Neuron (in vitro differentiated cells): ENCODE measurements around the gene GSTM1.
"Not testable (repeated sequence)": the region's sequence is repeated elsewhere in the genome, so short reads cannot be mapped to it uniquely, and the experiment has no call there.

ENCODE experiments used
- H2AFZ ChIP-seq: one replicate; pipeline ENCODE4 v1.6.1; 2013; ENCODE audit warnings: low read depth, mild to moderate bottlenecking, inconsistent platforms, low read length, moderate library complexity
- H3K27me3 ChIP-seq: one replicate; pipeline ENCODE4 v1.6.1; 2013; ENCODE audit warnings: low read length; ENCODE audit not compliant: insufficient read depth
- H3K36me3 ChIP-seq: one replicate; pipeline ENCODE4 v1.6.1; 2013; ENCODE audit warnings: low read length; ENCODE audit not compliant: insufficient read depth
- H3K4me1 ChIP-seq: one replicate; pipeline ENCODE4 v1.6.1; 2013; ENCODE audit warnings: low read length; ENCODE audit not compliant: insufficient read depth
- H3K4me3 ChIP-seq: 2 replicates; pipeline ENCODE4 v1.5.1; 2013; ENCODE audit warnings: mild to moderate bottlenecking, low read length, moderate library complexity
- H3K9me3 ChIP-seq: one replicate; pipeline ENCODE4 v1.6.1; 2013; ENCODE audit warnings: low read length

Gene GSTM1

DNA sequence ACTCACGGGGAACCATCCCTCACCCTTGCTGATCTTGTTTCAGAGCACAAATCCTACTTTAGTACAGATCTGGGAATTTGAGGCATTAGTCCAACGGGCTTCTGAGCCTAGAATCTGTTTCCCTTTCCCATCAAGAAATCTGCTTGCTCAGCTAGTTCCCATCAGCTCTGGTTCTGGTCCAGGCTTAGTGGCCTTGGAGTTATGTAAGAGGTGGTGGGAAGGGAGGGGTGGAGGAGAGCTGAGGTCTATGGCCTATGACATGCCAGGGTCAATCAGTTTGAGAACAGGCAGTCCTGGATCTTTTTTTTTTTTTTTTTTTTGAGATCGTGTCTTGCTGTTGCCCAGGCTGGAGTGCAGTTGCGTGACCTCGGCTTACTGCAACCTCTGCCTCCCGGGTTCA lies 4.1 kb downstream of the GSTM1 start:
- H2AFZ ChIP-seq = no peak overlapping the region
- H3K9me3 ChIP-seq = no peaks in the 10 kb centered on the region
- H3K4me1 ChIP-seq = no peaks in the 10 kb centered on the region
- no peaks in the 10 kb centered on the region for H3K27me3 ChIP-seq
- no peaks in the 10 kb centered on the region for H3K36me3 ChIP-seq
- H3K4me3 ChIP-seq = no peak overlapping the region

DNA sequence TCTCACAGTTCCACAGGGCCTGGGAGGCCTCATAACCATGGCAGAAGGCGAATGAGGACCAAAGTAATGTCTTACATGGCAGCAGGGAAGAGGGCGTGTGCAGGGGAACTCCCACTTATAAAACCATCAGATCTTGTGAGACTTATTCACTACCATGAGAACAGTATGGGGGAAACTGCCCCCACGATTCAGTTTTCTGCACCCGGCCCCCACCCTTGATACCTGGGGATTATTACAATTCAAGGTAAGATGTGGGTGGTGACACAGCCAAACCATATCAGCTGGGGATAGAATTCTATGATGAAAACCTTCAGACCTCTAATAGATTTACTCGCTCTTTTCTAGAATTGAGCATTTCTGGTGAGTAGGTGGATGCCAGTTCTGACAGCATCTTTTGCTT lies 6.8 kb downstream of the GSTM1 start:
- not testable (repeated sequence) for H3K36me3 ChIP-seq, H3K27me3 ChIP-seq, H2AFZ ChIP-seq, H3K4me1 ChIP-seq, H3K9me3 ChIP-seq, H3K4me3 ChIP-seq

DNA sequence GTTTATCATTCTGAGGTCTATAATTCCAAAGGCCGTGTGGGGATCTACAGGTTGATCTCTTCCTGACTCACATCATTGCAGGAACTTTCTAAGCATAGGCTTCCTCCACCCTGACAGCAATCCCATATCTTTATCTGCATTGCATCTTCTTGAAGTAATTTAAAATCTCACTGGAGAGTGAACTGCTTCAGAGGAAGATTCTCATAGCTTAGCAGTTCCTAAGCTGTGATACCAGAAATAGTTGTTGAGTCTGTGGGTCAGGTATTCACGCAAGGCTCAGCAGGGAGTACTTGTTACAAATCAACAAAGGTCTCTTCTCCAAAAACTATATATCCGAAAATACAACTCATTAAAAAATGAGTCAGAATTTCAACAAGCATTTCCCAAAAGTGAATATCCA lies 7.5 kb downstream of the GSTM1 start:
- H3K36me3 ChIP-seq, H3K9me3 ChIP-seq, H3K4me1 ChIP-seq, H3K27me3 ChIP-seq, H2AFZ ChIP-seq, H3K4me3 ChIP-seq: not testable (repeated sequence)

DNA sequence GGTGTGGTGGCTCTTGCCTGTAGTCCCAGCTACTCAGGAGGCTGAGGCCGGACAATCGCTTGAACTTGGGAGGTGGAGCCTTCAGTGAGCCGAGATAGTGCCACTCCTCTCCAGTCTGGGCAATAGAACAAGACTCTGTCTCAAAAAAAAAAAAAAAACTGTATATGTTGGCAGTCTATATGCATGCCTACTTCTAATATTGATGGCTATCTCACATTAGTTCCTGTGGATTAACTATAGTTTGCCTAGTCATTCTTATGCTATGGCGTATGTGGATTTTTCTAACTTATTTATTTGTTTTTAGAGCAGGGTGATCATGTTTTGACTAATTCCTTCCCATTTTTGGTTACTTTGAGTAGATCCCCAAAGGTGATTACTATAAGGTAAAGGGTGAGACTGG lies 9.4 kb downstream of the GSTM1 start:
- Histone ChIP-seq H3K36me3 (no peaks in the 10 kb centered on the region), H3K4me1 (no peaks in the 10 kb centered on the region), H3K27me3 (no peaks in the 10 kb centered on the region), H3K9me3 (no peaks in the 10 kb centered on the region), H3K4me3 (no peak overlapping the region), H2AFZ (no peak overlapping the region)

DNA sequence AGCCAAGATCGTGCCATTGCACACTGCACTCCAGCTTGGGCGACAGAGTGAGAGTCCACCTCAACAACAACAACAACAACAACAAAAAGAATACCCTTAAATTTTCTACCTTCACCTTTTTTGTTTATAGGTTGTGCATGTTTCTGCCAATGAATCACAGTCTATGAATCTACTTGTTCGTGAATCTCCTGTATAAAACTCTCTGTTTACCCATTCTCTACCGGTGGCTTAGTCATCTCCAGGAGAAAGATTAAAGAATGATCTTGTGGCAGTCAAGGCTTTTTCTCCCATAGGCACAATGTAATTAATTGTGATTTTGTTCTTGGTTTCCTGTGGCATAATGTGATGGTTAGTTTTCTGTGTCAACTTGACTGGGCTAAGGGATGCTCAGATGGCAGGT lies 10.2 kb downstream of the GSTM1 start:
- H3K36me3 ChIP-seq, H2AFZ ChIP-seq, H3K27me3 ChIP-seq, H3K9me3 ChIP-seq, H3K4me3 ChIP-seq, H3K4me1 ChIP-seq: not testable (repeated sequence)

DNA sequence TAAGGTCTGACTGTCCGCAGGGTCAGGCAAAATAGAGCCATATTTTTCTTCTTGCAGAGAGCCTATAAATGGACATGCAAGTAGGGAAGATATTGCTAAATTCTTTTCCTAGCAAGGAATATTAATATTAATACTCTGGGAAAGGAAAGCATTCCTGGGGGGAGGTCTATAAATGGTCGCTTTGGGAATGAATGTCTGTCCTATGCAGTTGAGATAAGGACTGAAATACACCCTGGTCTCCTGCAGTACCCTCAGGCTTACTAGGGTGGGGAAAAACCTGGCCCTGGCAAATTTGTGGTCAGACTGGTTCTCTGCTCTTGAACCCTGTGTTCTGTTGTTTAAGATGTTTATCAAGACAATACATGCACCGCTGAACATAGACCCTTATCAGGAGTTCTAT lies 15.3 kb downstream of the GSTM1 start:
- not testable (repeated sequence) for H3K27me3 ChIP-seq, H2AFZ ChIP-seq, H3K9me3 ChIP-seq, H3K4me3 ChIP-seq, H3K4me1 ChIP-seq, H3K36me3 ChIP-seq

DNA sequence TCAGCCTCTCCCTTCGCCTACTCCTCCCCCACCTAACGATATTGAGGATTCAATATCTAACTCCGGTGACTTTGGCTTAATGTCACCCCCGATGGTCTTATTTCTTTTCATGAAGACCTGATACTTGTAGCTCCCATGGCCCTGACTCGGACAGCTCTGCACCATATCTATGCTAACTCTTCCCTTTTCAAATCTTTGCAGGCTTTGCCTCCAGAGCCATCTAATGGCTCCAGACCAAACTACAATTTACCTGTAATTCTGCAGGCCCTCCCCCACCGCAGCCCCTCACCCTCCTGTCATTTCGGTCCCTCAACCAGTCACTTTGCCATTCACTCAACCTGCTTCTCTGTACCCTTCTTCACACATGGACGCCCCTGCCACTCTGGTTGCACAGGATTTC lies 16.6 kb downstream of the GSTM1 start:
- Histone ChIP-seq H3K36me3 (no peaks in the 10 kb centered on the region), H2AFZ (no peak overlapping the region), H3K9me3 (no peaks in the 10 kb centered on the region), H3K4me1 (no peaks in the 10 kb centered on the region), H3K27me3 (no peaks in the 10 kb centered on the region), H3K4me3 (no peak overlapping the region)

DNA sequence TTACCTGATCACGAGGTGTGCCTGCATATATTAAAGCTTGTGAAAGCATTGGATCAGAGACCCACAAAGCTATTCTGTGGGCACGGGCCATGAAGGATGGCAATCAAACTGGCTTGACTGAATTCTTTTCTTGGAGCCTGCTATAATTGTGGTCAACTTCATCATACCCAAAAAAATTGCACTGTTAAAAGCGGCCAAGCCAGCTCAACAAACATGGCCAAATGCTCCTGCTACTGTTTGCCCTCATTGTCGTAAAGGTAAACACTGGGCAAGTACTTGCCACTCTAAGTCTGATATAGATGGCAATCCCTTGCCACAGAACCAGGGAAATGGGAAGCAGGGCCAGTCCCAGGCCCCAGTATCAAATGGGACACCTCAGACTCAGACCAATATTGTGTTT lies 17.8 kb downstream of the GSTM1 start:
- no peaks in the 10 kb centered on the region for H3K4me1 ChIP-seq
- no peaks in the 10 kb centered on the region for H3K9me3 ChIP-seq
- H3K36me3 ChIP-seq = no peaks in the 10 kb centered on the region
- H2AFZ ChIP-seq = no peak overlapping the region
- no peaks in the 10 kb centered on the region for H3K27me3 ChIP-seq
- H3K4me3 ChIP-seq = no peak overlapping the region

DNA sequence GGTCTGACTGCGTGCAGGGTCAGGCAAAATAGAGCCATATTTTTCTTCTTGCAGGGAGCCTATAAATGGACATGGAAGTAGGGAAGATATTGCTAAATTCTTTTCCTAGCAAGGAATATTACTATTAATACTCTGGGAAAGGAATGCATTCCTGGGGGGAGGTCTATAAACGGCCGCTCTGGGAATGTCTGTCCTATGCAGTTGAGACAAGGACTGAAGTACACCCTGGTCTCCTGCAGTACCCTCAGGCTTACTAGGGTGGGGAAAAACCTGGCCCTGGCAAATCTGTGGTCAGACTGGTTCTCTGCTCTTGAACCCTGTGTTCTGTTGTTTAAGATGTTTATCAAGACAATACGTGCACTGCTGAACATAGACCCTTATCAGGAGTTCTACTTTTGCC lies 21.3 kb downstream of the GSTM1 start:
- not testable (repeated sequence) for H3K27me3 ChIP-seq, H3K4me3 ChIP-seq, H2AFZ ChIP-seq, H3K4me1 ChIP-seq, H3K9me3 ChIP-seq, H3K36me3 ChIP-seq

DNA sequence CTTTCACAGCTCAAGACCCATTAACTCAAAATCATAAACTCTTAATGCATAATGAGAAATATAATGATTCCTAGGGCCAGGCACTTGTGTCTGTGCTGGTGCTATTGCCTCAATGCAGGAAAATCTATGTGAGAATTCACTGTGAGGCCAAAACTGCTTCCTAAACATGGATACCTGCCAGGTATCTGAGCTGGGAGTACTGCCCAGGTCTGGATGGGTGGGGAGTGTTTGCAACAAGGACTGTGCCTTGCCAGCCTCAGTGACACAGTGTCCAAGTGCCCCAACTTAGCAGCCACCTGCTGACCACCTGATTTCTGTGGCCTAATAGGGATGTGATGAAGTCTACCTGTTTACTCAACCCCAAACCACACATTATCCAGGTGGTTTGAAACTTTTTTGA lies 22.2 kb downstream of the GSTM1 start:
- not testable (repeated sequence) for H3K36me3 ChIP-seq, H3K9me3 ChIP-seq, H3K4me3 ChIP-seq, H2AFZ ChIP-seq, H3K27me3 ChIP-seq, H3K4me1 ChIP-seq

DNA sequence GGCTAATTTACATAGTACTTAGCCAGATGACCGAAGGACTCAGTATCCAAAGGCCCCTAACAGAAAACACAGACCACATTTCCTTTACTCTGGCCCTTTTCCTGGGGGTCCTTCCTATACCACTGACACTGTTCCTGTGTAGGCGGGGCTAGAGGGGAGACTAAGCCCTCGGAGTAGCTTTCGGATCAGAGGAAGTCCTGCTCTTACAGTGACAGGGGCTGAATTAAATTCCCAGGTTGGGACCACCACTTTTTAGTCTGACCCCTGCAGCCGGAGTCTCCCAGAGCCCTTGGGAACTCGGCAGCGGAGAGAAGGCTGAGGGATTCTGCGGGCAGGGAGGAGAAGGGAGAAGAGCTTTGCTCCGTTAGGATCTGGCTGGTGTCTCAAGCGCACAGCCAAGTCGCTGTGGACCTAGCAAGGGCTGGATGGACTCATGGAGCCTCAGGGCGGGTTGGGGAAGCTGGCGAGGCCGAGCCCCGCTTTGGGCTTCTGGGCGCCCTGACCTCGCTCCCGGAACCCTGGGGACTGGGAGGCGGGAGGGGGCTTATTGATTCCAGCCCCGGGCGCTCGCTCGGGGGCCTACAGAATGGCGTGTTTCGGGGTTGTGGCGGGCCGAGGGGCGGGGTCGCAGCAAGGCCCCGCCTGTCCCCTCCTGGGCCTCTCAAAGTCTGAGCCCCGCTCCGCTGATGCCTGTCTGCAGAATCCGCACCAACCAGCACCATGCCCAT lies 24.1 kb downstream of the GSTM1 start, which contains the start of gene GSTM5:
Gene GSTM5, plus strand, starts transcription at position 659 of the 728 bp plus-strand sequence. Its CDS starts 62 bp downstream, at position 721.
- not testable (repeated sequence) for H3K36me3 ChIP-seq, H3K27me3 ChIP-seq, H2AFZ ChIP-seq, H3K9me3 ChIP-seq, H3K4me1 ChIP-seq, H3K4me3 ChIP-seq

DNA sequence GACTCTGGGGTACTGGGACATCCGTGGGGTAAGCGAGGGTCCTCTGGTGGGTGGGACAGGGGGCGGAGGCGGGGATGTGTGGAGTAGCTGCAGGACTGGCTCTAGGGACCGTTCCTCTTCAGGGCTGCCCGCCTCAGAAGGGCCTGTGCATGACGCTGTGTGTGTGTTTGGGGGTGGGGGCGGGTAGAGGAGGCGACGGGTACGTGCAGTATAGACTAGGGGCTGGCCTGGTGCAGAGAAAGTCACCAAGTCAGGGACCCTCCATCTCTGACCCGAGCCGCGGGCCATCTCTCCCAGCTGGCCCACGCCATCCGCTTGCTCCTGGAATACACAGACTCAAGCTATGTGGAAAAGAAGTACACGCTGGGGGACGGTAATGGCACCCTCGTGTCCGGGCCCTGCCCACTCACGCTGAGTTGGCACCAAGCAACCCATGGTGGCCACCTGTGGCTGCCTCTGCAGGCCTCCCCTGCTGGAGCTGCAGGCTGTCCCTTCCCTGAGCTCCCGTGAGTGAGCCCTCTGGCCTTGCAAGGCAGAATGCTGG lies 24.8 kb downstream of the GSTM1 start:
- Histone ChIP-seq H3K9me3 (no peaks in the 10 kb centered on the region), H3K4me3 (no peak overlapping the region), H2AFZ (no peak overlapping the region), H3K4me1 (no peaks in the 10 kb centered on the region), H3K27me3 (peaks cover 5% of the 10 kb centered on the region), H3K36me3 (no peaks in the 10 kb centered on the region)

DNA sequence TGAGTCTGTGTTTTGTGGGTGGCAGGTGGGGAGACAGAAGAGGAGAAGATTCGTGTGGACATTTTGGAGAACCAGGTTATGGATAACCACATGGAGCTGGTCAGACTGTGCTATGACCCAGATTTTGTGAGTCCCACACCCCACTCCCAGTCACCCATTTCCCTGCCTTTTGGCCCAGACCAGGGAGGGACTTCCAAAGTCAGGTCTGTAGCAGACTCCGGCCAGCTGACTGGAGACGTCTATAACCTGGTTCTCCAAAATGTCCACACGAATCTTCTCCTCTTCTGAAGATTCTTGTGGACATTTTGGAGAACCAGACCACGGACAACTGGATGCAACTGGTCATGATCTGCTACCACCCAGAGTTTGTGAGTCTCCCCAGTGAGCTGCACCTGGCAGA lies 26.0 kb downstream of the GSTM1 start:
- H3K4me1 ChIP-seq = no peaks in the 10 kb centered on the region
- no peak overlapping the region for H3K4me3 ChIP-seq
- H3K27me3 ChIP-seq = peaks cover 9% of the 10 kb centered on the region
- H2AFZ ChIP-seq = no peak overlapping the region
- no peaks in the 10 kb centered on the region for H3K9me3 ChIP-seq
- H3K36me3 ChIP-seq = no peaks in the 10 kb centered on the region
